AG04450 (cell line): ENCODE data around the gene RHOBTB1. TPM values are rescaled to one million over a fixed set of nuclear protein-coding genes. Genes with fewer than 3 reads are reported as not detected.

Source experiments
- CTCF ChIA-PET: fragments of 300-600, 350-600 bp; formaldehyde crosslinking; extraction: SDS; loops from one replicate; lab custom pipeline; 2022; ENCODE audit warnings: antibody characterized with exemption, inconsistent platforms; lab: Charles Lee
- POLR2A ChIA-PET: fragments of 350-600 bp; formaldehyde crosslinking; extraction: SDS; loops from one replicate; lab custom pipeline; 2021; ENCODE audit warnings: antibody characterized with exemption, inconsistent platforms; lab: Yijun Ruan, JAX
- DNase-seq: peaks from one replicate; pipeline ENCODE4 v3.0.0-alpha.2; 2011; ENCODE audit warnings: low read depth, low spot score
- H3K27ac ChIP-seq: one replicate; pipeline ENCODE4 v1.5.1; 2012; ENCODE audit warnings: low read depth, low read length, control low read depth
- H3K27me3 ChIP-seq: one replicate; pipeline ENCODE4 v1.6.0; 2012; ENCODE audit warnings: low read length; ENCODE audit not compliant: control insufficient read depth, insufficient read depth
- H3K4me3 ChIP-seq: 2 replicates; pipeline ENCODE4 v1.5.1; 2011; ENCODE audit warnings: mild to moderate bottlenecking, low read depth, low read length, control low read depth
- H3K9me3 ChIP-seq: 2 replicates; pipeline ENCODE4 v1.5.1; 2012; ENCODE audit warnings: low read length; ENCODE audit not compliant: control insufficient read depth, insufficient read depth
- polyA plus RNA-seq: library from polyadenylated mRNA; depleted of rRNA; stranded (reverse); fragments of >200 nt; gene quantifications from 2 replicates; pipeline ENCODE4 v1.2.3, GENCODE V29; 2011
- TF ChIP-seq, protein P1 (sequence below): IDR thresholded peaks from 2 replicates; pipeline ENCODE4 v1.5.1; 2011; ENCODE audit warnings: low read depth, low read length, control low read depth, inconsistent platforms

Gene RHOBTB1
- polyA plus RNA-seq, 1 experiment, result 37.4 TPM

GRCh38 chr10:60856405-60856804 lies 87.6 kb downstream of the RHOBTB1 start:
- TF ChIP-seq, protein P1, sequence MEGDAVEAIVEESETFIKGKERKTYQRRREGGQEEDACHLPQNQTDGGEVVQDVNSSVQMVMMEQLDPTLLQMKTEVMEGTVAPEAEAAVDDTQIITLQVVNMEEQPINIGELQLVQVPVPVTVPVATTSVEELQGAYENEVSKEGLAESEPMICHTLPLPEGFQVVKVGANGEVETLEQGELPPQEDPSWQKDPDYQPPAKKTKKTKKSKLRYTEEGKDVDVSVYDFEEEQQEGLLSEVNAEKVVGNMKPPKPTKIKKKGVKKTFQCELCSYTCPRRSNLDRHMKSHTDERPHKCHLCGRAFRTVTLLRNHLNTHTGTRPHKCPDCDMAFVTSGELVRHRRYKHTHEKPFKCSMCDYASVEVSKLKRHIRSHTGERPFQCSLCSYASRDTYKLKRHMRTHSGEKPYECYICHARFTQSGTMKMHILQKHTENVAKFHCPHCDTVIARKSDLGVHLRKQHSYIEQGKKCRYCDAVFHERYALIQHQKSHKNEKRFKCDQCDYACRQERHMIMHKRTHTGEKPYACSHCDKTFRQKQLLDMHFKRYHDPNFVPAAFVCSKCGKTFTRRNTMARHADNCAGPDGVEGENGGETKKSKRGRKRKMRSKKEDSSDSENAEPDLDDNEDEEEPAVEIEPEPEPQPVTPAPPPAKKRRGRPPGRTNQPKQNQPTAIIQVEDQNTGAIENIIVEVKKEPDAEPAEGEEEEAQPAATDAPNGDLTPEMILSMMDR, result no peak
- CTCF ChIA-PET, result no interaction called here
- no peak overlapping the region for H3K4me3 ChIP-seq
- H3K9me3 ChIP-seq, result no peaks in the 10 kb centered on the region; the same call in none of the 2 replicates
- no peak overlapping the region for H3K27ac ChIP-seq
- DNase-seq, result no peak
- no peaks in the 10 kb centered on the region for H3K27me3 ChIP-seq
- POLR2A ChIA-PET, result no interaction called here

DNA sequence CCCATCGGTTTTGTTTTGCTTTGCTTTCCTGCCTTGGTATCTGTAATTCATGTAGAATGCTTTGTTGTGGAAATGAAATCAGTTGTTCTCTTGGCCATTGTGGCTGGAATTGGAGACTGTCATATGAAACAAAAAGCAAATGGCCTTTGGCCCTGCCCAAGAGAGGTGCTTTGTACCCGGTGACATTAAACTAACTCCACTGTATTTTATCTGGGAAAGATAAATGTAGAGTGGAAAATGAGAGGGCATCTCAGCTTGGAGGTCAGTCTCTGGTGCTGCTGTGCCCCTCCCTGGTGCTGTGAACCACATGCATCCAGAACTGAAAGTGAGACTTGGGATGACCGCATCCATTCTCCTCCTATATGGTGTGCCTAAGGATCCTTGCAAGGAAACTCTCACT lies 90.3 kb downstream of the RHOBTB1 start:
- TF ChIP-seq, protein P1, result no peak
- Histone ChIP-seq H3K27me3 (no peaks in the 10 kb centered on the region), H3K4me3 (no peak overlapping the region), H3K9me3 (no peaks in the 10 kb centered on the region; the same call in none of the 2 replicates), H3K27ac (no peak overlapping the region)
- CTCF ChIA-PET, result no interaction called here
- POLR2A ChIA-PET, result no interaction called here
- DNase-seq, result no peak

GRCh38 chr10:60853107-60853506 lies 90.9 kb downstream of the RHOBTB1 start:
- DNase-seq, result no peak
- Histone ChIP-seq H3K27ac (no peak overlapping the region), H3K4me3 (no peak overlapping the region), H3K9me3 (no peaks in the 10 kb centered on the region; the same call in none of the 2 replicates), H3K27me3 (no peaks in the 10 kb centered on the region)
- TF ChIP-seq, protein P1, result no peak
- ChIA-PET CTCF (no interaction called here), POLR2A (no interaction called here)

GRCh38 chr10:60849740-60850139 lies 94.2 kb downstream of the RHOBTB1 start:
- H3K9me3 ChIP-seq, result no peaks in the 10 kb centered on the region
- DNase-seq, result no peak
- POLR2A ChIA-PET, result no interaction called here
- TF ChIP-seq, protein P1, result no peak
- CTCF ChIA-PET, result no interaction called here
- H3K27ac ChIP-seq, result no peak overlapping the region
- H3K27me3 ChIP-seq, result no peaks in the 10 kb centered on the region
- no peak overlapping the region for H3K4me3 ChIP-seq

- POLR2A ChIA-PET, result no interaction called here
- H3K27me3 ChIP-seq, result no peaks in the 10 kb centered on the region
- H3K27ac ChIP-seq, result no peak overlapping the region
- no peak overlapping the region for H3K4me3 ChIP-seq
- CTCF ChIA-PET, result no interaction called here
- TF ChIP-seq, protein P1, result no peak
- no peaks in the 10 kb centered on the region for H3K9me3 ChIP-seq
- no peak for DNase-seq
Measured at GRCh38 chr10:60849217-60849616, 94.8 kb downstream of the RHOBTB1 start.
